HL-60 (cell line): Measurements from ENCODE around the gene GRAMD4.

ENCODE experiments used
- CTCF ChIP-seq: IDR thresholded peaks from one replicate; pipeline ENCODE4 v1.5.1; 2011; ENCODE audit warnings: low read length, control low read depth, inconsistent platforms; ENCODE audit not compliant: insufficient read depth
- REST ChIP-seq: IDR thresholded peaks from 2 replicates; pipeline ENCODE4 v1.6.1; 2012; ENCODE audit warnings: low read depth; ENCODE audit not compliant: insufficient replicate concordance

GRCh38 chr22:46674367-46674781, 54.2 kb downstream of the GRAMD4 start:
- TF ChIP-seq CTCF = no peak
- no peak for TF ChIP-seq REST
